H54 (cell line): ENCODE data around the gene NUBP2.
"Not testable (repeated sequence)": the region's sequence is repeated elsewhere in the genome, so short reads cannot be mapped to it uniquely, and the experiment has no call there.

Experiments
- DNase-seq: peaks from one replicate; pipeline ENCODE4 v3.0.0; 2011; ENCODE audit warnings: low spot score, mixed read lengths; ENCODE audit not compliant: insufficient read length
- FAIRE-seq: peaks from 3 replicates; lab custom pipeline; 2011; peaks lifted over from hg19 to GRCh38; lab: Jason Lieb, UNC
- POLR2A ChIP-seq: IDR thresholded peaks from 2 replicates; pipeline ENCODE4 v1.6.1; 2011; ENCODE audit warnings: low read depth, mild to moderate bottlenecking, low read length

The NUBP2 gene

GRCh38 chr16:1789643-1790045 lies 6.9 kb downstream of the NUBP2 start:
- FAIRE-seq (no peak), DNase-seq (no peak)
- TF ChIP-seq POLR2A: no peak

- TF ChIP-seq POLR2A: no peak
- no peak for FAIRE-seq
- DNase-seq: no peak
These were observed 7.5 kb downstream of the NUBP2 start for GRCh38 chr16:1790261-1790610.

GRCh38 chr16:1790611-1791255 lies 8.0 kb downstream of the NUBP2 start:
- no peak for FAIRE-seq
- no peak for DNase-seq
- TF ChIP-seq POLR2A: no peak

GRCh38 chr16:1791256-1791942 lies 8.6 kb downstream of the NUBP2 start:
- FAIRE-seq: no peak
- no peak for DNase-seq
- no peak for TF ChIP-seq POLR2A

- FAIRE-seq: no peak
These were observed 9.4 kb downstream of the NUBP2 start for GRCh38 chr16:1791943-1792812.

GRCh38 chr16:1792836-1793577 lies 10.2 kb downstream of the NUBP2 start:
- no peak for TF ChIP-seq POLR2A
- DNase-seq: no peak
- no peak for FAIRE-seq

More at GRCh38 chr16:1791943-1792812, 9.4 kb downstream of the NUBP2 start:
- no peak for TF ChIP-seq POLR2A
- DNase-seq: no peak

- TF ChIP-seq POLR2A: no peak
- DNase-seq: no peak
These were observed 10.9 kb downstream of the NUBP2 start, which contains the start of gene IGFALS for GRCh38 chr16:1793578-1794220. TSS of gene IGFALS (minus strand) at chr16:1793705. CDS start at chr16:1793652, 53 bp downstream.

GRCh38 chr16:1794221-1794871 lies 11.6 kb downstream of the NUBP2 start:
- FAIRE-seq: no peak
- DNase-seq: no peak
- TF ChIP-seq POLR2A: no peak

More at GRCh38 chr16:1793578-1794220, 10.9 kb downstream of the NUBP2 start, which contains the start of gene IGFALS:
- FAIRE-seq: no peak

- FAIRE-seq (no peak), DNase-seq (no peak)
- no peak for TF ChIP-seq POLR2A
These were observed 12.3 kb downstream of the NUBP2 start for GRCh38 chr16:1794908-1795666.

GRCh38 chr16:1799263-1799662 lies 16.5 kb downstream of the NUBP2 start:
- not testable (repeated sequence) for DNase-seq, FAIRE-seq

GRCh38 chr16:1800701-1801100 lies 17.9 kb downstream of the NUBP2 start:
- no peak for TF ChIP-seq POLR2A
- DNase-seq (no peak), FAIRE-seq (no peak)

- FAIRE-seq (no peak), DNase-seq (no peak)
- TF ChIP-seq POLR2A: no peak
These were observed 24.9 kb downstream of the NUBP2 start for GRCh38 chr16:1807626-1808025.
